ENCODE measurements around the gene RAB11FIP5. TPM values are rescaled to one million over a fixed set of nuclear protein-coding genes. Genes with fewer than 3 reads are reported as not detected.

The RAB11FIP5 gene
- total and polyA plus RNA-seq, 9 donors = 16.1 to 57.3 (median 25.0) TPM

DNA sequence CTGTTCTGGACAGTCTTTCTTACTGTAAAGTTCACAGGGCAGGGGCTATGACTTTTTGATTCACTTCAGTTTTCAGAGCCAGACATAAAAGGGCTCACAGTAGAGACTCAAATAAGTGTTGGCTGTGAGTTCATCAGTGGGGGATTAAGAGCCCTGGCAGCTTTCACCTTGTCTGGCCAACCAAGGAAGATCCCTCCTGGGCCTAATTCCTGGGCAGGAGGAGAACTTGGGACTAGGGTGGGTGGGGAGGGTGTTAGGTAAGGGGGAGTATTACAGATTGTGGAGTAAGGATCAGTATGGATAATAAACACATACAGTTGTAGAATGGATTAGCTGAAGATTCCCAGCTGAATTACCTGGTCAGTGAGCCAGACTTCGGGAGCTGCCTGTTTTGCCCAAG is 40.3 kb downstream of the RAB11FIP5 start:
- H3K27ac ChIP-seq = peak overlapping the region in 1 of 2 donors; percentile 80
- peaks cover 3% of the 10 kb centered on the region for H3K4me1 ChIP-seq (ENCODE audit: insufficient read depth)
- intact Hi-C loops (cut with DNase I) = loop anchor here in 1 of 4 donors (5.0 kb wide), 1 partner anchor 40 kb away; the partner anchor contains the start of gene RAB11FIP5
- WGBS, 3 donors = 90 to 94% (median 90%) methylated on average over 1 of the region's 1 CpG
- no peak for DNase-seq
- TF ChIP-seq POLR2A (IDR thresholded peaks at IDR 0.05) (no peak), EP300 (IDR thresholded peaks at IDR 0.05) (no peak)
- TF ChIP-seq, protein P1, sequence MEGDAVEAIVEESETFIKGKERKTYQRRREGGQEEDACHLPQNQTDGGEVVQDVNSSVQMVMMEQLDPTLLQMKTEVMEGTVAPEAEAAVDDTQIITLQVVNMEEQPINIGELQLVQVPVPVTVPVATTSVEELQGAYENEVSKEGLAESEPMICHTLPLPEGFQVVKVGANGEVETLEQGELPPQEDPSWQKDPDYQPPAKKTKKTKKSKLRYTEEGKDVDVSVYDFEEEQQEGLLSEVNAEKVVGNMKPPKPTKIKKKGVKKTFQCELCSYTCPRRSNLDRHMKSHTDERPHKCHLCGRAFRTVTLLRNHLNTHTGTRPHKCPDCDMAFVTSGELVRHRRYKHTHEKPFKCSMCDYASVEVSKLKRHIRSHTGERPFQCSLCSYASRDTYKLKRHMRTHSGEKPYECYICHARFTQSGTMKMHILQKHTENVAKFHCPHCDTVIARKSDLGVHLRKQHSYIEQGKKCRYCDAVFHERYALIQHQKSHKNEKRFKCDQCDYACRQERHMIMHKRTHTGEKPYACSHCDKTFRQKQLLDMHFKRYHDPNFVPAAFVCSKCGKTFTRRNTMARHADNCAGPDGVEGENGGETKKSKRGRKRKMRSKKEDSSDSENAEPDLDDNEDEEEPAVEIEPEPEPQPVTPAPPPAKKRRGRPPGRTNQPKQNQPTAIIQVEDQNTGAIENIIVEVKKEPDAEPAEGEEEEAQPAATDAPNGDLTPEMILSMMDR (IDR thresholded peaks at IDR 0.05) = no peak
- H3K27me3 ChIP-seq = no peaks in the 10 kb centered on the region
- H3K36me3 ChIP-seq = no peaks in the 10 kb centered on the region
- H3K9me3 ChIP-seq = no peaks in the 10 kb centered on the region
- H3K4me3 ChIP-seq = peak overlapping the region; percentile 70

DNA sequence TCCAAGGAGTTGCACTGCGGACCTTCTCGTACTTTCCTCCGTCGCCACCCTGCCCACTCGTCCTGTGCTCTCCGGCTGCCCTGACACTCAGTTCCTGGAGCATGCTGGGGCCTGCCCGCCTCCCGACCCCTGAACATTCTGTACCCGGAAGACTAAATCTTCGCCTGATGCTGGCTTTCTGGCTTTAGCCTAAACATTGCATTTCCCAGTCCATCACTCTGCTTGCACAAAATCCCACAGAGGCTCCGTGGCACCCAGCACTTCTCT is 40.7 kb downstream of the RAB11FIP5 start:
- TF ChIP-seq EP300 (IDR thresholded peaks at IDR 0.05) (no peak), POLR2A (IDR thresholded peaks at IDR 0.05) (no peak)
- TF ChIP-seq, protein P1 (IDR thresholded peaks at IDR 0.05) = no peak
- Histone ChIP-seq H3K27me3 (no peaks in the 10 kb centered on the region), H3K27ac (peak overlapping the region; percentile 36 to 80), H3K36me3 (no peaks in the 10 kb centered on the region), H3K4me1 (ENCODE audit: insufficient read depth) (peaks cover 3% of the 10 kb centered on the region), H3K4me3 (peak overlapping the region; percentile 70), H3K9me3 (no peaks in the 10 kb centered on the region)
- WGBS, 3 donors = 5 to 7% (median 6%) methylated on average over 11 of the region's 11 CpGs
- peak in 3 of 5 donors; percentile 39 to 75 (median 42) for DNase-seq
- intact Hi-C loops (cut with DNase I) = loop anchor here in 1 of 4 donors (5.0 kb wide), 1 partner anchor 40 kb away; the partner anchor contains the start of gene RAB11FIP5

DNA sequence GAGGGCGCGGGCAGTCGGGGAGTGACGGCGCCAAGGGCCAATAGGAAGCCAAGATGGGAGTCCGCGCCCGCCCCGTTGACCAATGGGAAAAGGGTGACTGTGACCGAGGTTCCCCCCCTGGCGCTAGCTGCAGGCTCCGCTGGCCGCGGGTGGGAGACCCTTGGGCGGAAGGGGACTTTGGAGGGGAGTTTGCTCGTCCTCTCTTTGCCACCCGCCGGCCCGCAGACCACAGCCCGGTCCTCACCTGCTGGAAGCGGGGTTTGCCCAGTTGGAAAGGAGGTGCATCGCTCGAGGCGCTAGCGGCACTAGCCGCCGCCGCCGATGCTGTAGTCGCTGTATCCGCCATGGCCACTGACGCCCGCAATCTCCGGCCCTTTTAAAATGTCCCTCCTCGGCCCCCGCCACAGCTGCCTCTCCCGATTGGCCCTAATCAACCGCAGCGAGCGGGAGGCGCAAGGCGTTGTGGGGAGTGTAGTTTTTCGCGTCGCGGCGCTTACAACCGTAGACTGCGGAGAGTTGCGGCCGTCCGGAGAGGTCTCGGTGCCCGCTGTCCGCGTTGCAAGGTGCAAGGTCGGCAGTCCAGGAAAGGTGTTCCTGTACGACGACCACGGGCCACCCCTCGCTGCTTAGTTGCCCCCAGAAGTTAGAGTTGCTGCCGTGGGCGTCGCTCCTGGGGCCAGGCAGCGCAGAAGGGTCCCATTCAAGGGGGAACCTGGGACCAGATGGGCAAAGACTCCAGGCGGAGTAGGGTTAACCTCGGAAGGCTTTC is 41.2 kb downstream of the RAB11FIP5 start, which contains the start of gene SFXN5:
SFXN5 (minus strand) TSS at position 353 of the 769 bp plus-strand sequence; CDS start at position 346, 7 bp downstream.
- DNase-seq = peak; percentile 97 to 99 (median 98)
- H3K36me3 ChIP-seq = no peaks in the 10 kb centered on the region
- no peaks in the 10 kb centered on the region for H3K9me3 ChIP-seq
- H3K27me3 ChIP-seq = no peaks in the 10 kb centered on the region
- peak within 1 kb of the TSS; percentile 70 for H3K4me3 ChIP-seq
- WGBS, 3 donors = 0% methylated on average over 67 of the region's 67 CpGs
- TF ChIP-seq EP300 (IDR thresholded peaks at IDR 0.05) (no peak), POLR2A (IDR thresholded peaks at IDR 0.05) (no peak)
- TF ChIP-seq, protein P1 (IDR thresholded peaks at IDR 0.05) = peak; percentile 22 to 46 (median 44)
- peaks cover 3% of the 10 kb centered on the region for H3K4me1 ChIP-seq (ENCODE audit: insufficient read depth)
- intact Hi-C loops (cut with DNase I) = loop anchor here in 1 of 4 donors (5.0 kb wide), 1 partner anchor 41 kb away; the partner anchor contains the start of gene RAB11FIP5
- H3K27ac ChIP-seq = peak within 1 kb of the TSS; percentile 36 to 80

DNA sequence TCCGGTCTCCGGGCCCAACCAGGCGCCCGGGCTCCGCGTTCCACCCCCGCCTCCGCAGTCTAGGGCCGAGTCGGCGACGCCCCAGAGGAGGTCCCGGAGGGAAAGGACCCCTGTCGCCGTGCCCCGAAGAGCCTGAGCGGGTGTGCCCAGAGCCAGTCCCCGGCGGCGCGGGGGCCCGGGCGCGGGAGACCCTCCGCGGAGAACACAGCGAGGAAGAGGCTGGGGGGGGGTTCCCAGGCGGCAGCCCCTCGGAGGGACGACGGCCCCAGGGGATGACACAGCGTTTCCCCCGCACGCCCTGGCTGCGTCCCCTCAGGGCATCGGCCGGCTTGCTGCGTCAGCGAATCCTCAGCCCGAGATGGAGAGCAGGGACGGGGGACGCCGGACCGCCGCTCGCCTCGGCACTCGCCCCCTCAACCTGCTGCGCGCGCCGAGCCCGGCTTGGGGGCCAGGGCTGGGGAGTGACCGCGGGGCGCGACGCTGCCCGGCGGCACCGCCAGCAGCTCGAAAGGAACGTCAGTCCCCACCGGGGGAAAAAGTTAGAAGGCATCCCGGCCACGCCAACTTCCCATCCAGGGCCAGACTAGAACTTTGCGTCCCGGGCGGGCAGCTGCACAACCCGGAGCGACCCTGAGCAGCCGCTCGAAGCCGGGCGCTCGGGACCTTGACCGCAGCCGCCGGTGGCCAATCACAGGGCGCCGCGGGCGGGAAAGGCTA is 41.9 kb downstream of the RAB11FIP5 start:
- DNase-seq = peak in 2 of 5 donors; percentile 40 to 56
- Histone ChIP-seq H3K9me3 (no peaks in the 10 kb centered on the region), H3K4me1 (ENCODE audit: insufficient read depth) (peaks cover 3% of the 10 kb centered on the region), H3K27me3 (no peaks in the 10 kb centered on the region), H3K27ac (peak overlapping the region; percentile 5 to 80), H3K36me3 (no peaks in the 10 kb centered on the region), H3K4me3 (peak overlapping the region; percentile 70)
- TF ChIP-seq POLR2A (IDR thresholded peaks at IDR 0.05) (no peak), EP300 (IDR thresholded peaks at IDR 0.05) (no peak)
- TF ChIP-seq, protein P1 (IDR thresholded peaks at IDR 0.05) = no peak
- intact Hi-C loops (cut with DNase I) = loop anchor here in 1 of 4 donors (5.0 kb wide), 1 partner anchor 42 kb away; the partner anchor contains the start of gene RAB11FIP5
- 0% methylated on average over 23 to 83 of the region's 83 CpGs for WGBS, 3 donors
